ENCODE results near the gene ZNF622. TPM values are rescaled to one million over a fixed set of nuclear protein-coding genes. Genes with fewer than 3 reads are reported as not detected.

ZNF622 gene
- total RNA-seq, 1 donor from 2014 or later, result 28.5 TPM

DNA sequence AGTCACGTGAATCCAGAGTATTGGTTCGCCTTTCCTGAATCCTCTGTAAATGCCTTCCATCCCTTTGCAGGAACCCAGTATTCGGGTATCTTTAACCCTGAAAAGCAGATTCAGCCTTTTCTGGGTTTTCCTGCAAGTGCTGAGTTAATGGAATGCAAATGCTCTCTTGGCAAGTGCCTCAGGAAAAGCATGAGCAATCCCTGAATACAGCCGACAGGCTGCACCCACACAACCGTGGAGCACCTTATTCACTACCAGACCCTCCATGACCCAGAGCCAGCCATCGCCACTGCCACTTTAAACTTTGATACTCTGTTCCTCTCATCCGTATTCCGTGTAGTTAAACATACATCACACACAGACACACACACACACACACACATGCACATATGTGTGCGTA is 54.4 kb downstream of the ZNF622 start:
- no peaks in the 10 kb centered on the region for H3K36me3 Mint-ChIP-seq (ENCODE audit: insufficient read depth)
- TF ChIP-seq, protein P1, sequence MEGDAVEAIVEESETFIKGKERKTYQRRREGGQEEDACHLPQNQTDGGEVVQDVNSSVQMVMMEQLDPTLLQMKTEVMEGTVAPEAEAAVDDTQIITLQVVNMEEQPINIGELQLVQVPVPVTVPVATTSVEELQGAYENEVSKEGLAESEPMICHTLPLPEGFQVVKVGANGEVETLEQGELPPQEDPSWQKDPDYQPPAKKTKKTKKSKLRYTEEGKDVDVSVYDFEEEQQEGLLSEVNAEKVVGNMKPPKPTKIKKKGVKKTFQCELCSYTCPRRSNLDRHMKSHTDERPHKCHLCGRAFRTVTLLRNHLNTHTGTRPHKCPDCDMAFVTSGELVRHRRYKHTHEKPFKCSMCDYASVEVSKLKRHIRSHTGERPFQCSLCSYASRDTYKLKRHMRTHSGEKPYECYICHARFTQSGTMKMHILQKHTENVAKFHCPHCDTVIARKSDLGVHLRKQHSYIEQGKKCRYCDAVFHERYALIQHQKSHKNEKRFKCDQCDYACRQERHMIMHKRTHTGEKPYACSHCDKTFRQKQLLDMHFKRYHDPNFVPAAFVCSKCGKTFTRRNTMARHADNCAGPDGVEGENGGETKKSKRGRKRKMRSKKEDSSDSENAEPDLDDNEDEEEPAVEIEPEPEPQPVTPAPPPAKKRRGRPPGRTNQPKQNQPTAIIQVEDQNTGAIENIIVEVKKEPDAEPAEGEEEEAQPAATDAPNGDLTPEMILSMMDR (IDR thresholded peaks at IDR 0.05; ENCODE audit: unreplicated experiment), result no peak
- no peak overlapping the region for H3K27ac Mint-ChIP-seq
- peaks cover under 1% of the 10 kb centered on the region for H3K9me3 Mint-ChIP-seq (ENCODE audit: low read depth)
- peaks cover 4% of the 10 kb centered on the region for H3K4me1 Mint-ChIP-seq (ENCODE audit: low read depth)
- no peak for DNase-seq (ENCODE audit: low spot score, unreplicated experiment)
- H3K4me3 Mint-ChIP-seq (ENCODE audit: low read depth), result no peak overlapping the region
- H3K27me3 Mint-ChIP-seq, result no peaks in the 10 kb centered on the region

DNA sequence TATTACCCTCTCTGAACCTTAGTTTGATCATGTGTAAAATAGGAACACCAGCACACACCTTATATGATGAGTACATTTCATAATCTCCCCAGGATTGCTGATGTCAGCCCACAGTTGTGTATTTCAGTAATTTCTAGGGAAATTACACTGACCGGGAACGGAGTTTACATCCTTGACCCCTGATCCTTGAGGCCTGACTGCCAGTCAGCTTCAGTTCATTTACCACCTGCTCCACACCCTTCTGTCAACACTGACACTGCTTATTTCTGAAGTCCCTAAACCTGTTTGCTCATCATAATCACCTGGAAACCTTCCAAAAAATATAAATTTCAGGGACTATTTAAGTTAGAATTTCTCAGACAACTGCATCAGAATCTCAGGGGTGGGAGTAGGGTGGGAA is 55.3 kb downstream of the ZNF622 start:
- H3K36me3 Mint-ChIP-seq (ENCODE audit: insufficient read depth), result no peaks in the 10 kb centered on the region
- no peaks in the 10 kb centered on the region for H3K27me3 Mint-ChIP-seq
- H3K9me3 Mint-ChIP-seq (ENCODE audit: low read depth), result peaks cover 3% of the 10 kb centered on the region
- H3K27ac Mint-ChIP-seq, result no peak overlapping the region
- TF ChIP-seq, protein P1 (IDR thresholded peaks at IDR 0.05; ENCODE audit: unreplicated experiment), result no peak
- peaks cover 8% of the 10 kb centered on the region for H3K4me1 Mint-ChIP-seq (ENCODE audit: low read depth)
- no peak overlapping the region for H3K4me3 Mint-ChIP-seq (ENCODE audit: low read depth)
- DNase-seq (ENCODE audit: low spot score, unreplicated experiment), result no peak

DNA sequence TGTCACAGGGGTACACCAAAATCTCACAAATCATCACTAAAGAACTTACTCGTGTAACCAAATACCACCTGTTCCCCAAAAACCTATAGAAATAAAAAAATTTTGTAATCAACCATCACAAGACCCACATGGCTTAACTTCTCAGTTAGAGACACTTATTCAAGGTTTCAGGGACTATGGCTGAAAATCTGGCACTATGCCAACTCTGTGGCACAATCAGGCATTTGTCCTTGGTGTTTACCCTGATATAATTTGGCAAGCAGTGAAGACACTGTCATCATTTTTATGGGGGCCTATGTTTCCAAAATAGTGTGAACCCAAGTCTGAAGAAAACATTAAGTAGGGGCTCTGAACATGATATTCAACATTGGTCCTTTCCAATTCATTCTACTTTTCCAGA is 59.0 kb downstream of the ZNF622 start:
- TF ChIP-seq, protein P1 (IDR thresholded peaks at IDR 0.05; ENCODE audit: unreplicated experiment), result no peak

DNA sequence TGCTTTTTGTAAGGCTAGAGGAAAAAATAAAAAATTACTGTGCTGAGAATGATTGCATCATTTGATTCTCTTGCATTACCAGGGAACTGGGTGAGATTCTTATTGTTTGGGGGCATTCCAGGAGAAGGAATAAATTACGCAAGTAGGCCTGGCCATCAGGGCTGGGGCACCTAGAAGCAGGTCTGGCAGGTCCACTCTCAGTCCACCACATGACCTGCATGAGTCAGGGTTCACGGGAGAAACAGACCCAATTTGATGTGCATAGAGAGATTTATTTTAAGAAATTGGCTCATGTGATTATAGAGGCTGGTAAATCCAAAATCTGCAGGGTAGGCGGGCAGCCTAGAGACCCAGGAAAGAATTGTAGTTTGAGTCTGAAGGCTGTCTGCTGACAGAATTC is 59.6 kb downstream of the ZNF622 start:
- Mint-ChIP-seq H3K4me1 (ENCODE audit: low read depth) (peaks cover 6% of the 10 kb centered on the region), H3K27ac (no peak overlapping the region), H3K4me3 (ENCODE audit: low read depth) (no peak overlapping the region), H3K9me3 (ENCODE audit: low read depth) (peaks cover 3% of the 10 kb centered on the region), H3K27me3 (no peaks in the 10 kb centered on the region), H3K36me3 (ENCODE audit: insufficient read depth) (no peaks in the 10 kb centered on the region)
- TF ChIP-seq, protein P1 (IDR thresholded peaks at IDR 0.05; ENCODE audit: unreplicated experiment), result no peak
- DNase-seq (ENCODE audit: low spot score, unreplicated experiment), result no peak

More for the DNA sequence above, 59.0 kb downstream of the ZNF622 start:
- no peaks in the 10 kb centered on the region for H3K27me3 Mint-ChIP-seq
- no peak for DNase-seq (ENCODE audit: low spot score, unreplicated experiment)
- peaks cover 3% of the 10 kb centered on the region for H3K9me3 Mint-ChIP-seq (ENCODE audit: low read depth)
- no peak overlapping the region for H3K4me3 Mint-ChIP-seq (ENCODE audit: low read depth)
- no peaks in the 10 kb centered on the region for H3K36me3 Mint-ChIP-seq (ENCODE audit: insufficient read depth)
- H3K4me1 Mint-ChIP-seq (ENCODE audit: low read depth), result peaks cover 6% of the 10 kb centered on the region
- no peak overlapping the region for H3K27ac Mint-ChIP-seq

Other genes with a start within 250 kb of the ZNF622 start
- 7.4 and 8.0 TPM in 2 replicates for gene RETREG1, start 151.2 kb upstream of the ZNF622 start, total RNA-seq

Data from progenitor cell of endocrine pancreas (in vitro differentiated cells).